ENCODE measurements around the gene STPG3. TPM values are rescaled to one million over a fixed set of nuclear protein-coding genes. Genes with fewer than 3 reads are reported as not detected.

Gene STPG3
- total and polyA plus RNA-seq, 9 of the 15 experiments (the other 6 are each of a cell fraction or from before 2014, with no cell fraction given), result not detected

DNA sequence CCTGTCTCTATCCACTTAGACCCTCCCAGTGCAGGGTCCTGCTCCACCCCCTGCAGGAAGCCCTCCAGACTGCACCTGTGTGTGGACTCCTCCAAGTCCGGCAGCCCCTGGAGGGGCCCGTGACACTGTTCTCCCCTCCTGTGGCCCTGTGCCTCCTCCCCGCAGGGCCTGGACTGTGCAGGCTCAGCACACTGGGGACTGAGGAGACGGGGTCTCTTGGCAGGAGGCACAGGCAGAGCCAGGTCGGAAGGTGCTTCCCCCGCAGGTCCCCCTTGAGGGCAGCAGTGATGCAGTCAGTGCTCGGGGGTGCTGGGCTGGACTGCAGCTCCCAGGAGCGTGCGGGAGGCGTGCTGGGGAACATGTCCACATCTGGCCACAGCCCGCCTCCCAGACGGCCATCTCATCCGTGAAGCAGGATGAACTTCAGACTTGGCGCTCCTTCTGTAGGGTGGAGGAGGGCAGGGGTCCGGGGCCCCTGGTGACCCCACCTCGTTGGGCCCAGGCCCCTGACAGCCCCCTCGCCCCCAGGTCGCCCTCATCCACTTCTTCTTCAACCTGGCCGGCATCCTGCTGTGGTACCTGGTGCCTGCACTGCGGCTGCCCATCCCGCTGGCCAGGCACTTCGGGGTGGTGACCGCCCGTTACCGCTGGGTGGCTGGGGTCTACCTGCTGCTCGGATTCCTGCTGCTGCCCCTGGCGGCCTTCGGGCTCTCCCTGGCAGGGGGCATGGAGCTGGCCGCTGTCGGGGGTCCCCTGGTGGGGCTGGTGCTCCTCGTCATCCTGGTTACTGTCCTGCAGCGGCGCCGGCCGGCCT is 15.5 kb upstream of the STPG3 start (continued):
- no peak for TF ChIP-seq CBX5 (IDR thresholded peaks at IDR 0.05; ENCODE audit: borderline replicate concordance, low read depth)
- no peak for TF ChIP-seq ARID1B (IDR thresholded peaks at IDR 0.05)
- TF ChIP-seq SRSF9 (IDR thresholded peaks at IDR 0.05; ENCODE audit: borderline replicate concordance, low read depth, low read length), result no peak
- no peak for TF ChIP-seq NFXL1 (CRISPR knock-in tag; IDR thresholded peaks at IDR 0.05)

DNA sequence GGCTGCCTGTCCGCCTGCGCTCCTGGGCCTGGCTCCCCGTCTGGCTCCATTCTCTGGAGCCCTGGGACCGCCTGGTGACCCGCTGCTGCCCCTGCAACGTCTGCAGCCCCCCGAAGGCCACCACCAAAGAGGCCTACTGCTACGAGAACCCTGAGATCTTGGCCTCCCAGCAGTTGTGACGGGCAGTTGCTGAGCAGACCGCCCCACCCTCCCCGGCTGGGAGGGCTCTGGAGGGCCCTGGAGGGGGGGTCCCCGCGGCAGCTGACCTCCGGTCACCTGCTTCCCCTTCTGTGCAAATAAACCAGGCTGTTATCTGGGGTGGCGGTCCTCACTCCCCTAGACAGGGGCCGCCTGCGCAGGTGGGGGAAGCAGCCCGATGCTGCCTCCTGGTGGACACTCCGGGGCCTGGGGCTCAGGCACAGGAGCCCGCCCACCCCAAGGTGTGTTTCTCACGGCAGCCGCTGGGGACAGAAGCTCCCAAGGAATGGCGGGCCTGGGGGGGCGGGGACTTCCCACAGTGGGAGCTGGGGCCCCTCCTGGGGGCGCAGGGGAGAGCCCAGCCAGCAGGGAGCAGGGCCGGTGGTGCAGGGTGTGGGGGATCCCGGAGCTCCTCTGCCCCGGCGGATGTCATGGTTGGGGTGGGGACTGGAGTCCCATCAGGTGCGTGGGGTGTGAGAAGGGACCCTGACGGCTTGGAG is 14.7 kb upstream of the STPG3 start:
- POLR2A ChIA-PET, result interaction anchor here (0.6 to 1.3 kb wide), 5 partner anchors 41 to 233 kb away, joined by 3 to 5 read pairs (median 4); partner anchors contain the start of gene TOR4A
- H3K27ac ChIP-seq (ENCODE audit: extremely low read depth, low read depth, low read length), result peak overlapping the region; percentile 42
- H3K4me1 ChIP-seq (replicated peaks in 1 of 2; ENCODE audit: control insufficient read depth in 2 of 2, insufficient read depth in 2 of 2, low read length in 2 of 2), result peaks cover 16 to 92% of the 10 kb centered on the region in 2 experiments
- in situ Hi-C loops (cut with MboI), result loop anchor here (25.0 kb wide), 1 partner anchor 449 kb away; the partner anchor contains the start of genes CCDC183 and TMEM141
- FAIRE-seq, result peak; percentile 95
- peak; percentile 91 to 97 (median 94) for DNase-seq (ENCODE audit: extremely low read depth in 1 of 4, low spot score in 3 of 4)
- H3K9ac ChIP-seq (ENCODE audit: insufficient read depth in 1 of 2, low read depth in 2 of 2, low read length in 2 of 2), result peak overlapping the region; percentile 9 to 88; a peak in 2 of 4 replicates
- peaks cover 4% of the 10 kb centered on the region for H3K9me1 ChIP-seq (ENCODE audit: control insufficient read depth, insufficient read depth, low read length)
- peak overlapping the region; percentile 40 for H3K4me2 ChIP-seq (ENCODE audit: insufficient read depth, low read length)
- H2AFZ ChIP-seq (ENCODE audit: low read depth, low read length), result no peak overlapping the region
- BruUV-seq (replicated peaks), result no TSS peak
- H3K4me3 ChIP-seq, result no peak overlapping the region
- no peaks in the 10 kb centered on the region for H3K27me3 ChIP-seq (ENCODE audit: control insufficient read depth in 2 of 2, insufficient read depth in 2 of 2, low read length in 2 of 2)
- ATAC-seq, result peak; percentile 73
- intact Hi-C loops (cut with micrococcal nuclease), result no loop called here
- CTCF ChIA-PET (ENCODE audit: low intra/inter-chr PET ratio), result interaction anchor here (0.6 to 1.6 kb wide), 7 partner anchors 19 to 207 kb away, joined by 3 to 11 read pairs (median 4); partner anchors contain the start of genes ANAPC2, NELFB, NPDC1 and SSNA1
- H4K20me1 ChIP-seq (replicated peaks; ENCODE audit: control insufficient read depth, insufficient read depth, low read length), result no peaks in the 10 kb centered on the region
- H3K79me2 ChIP-seq (ENCODE audit: control insufficient read depth, insufficient read depth, low read length), result peaks cover 30% of the 10 kb centered on the region
- H3K36me3 ChIP-seq (ENCODE audit: control insufficient read depth, insufficient read depth, low read length), result peaks cover 4% of the 10 kb centered on the region; the same call in 1 of the 3 replicates
- WGBS (ENCODE audit: insufficient coverage, low coverage, missing lambda C conversion rate), result 7% methylated on average over 14 of the region's 31 CpGs
- H3K9me3 ChIP-seq (replicated peaks; ENCODE audit: control insufficient read depth, insufficient read depth, low read depth, low read length), result no peaks in the 10 kb centered on the region
- TF ChIP-seq CC2D1A (IDR thresholded peaks at IDR 0.05) (peak; percentile 72; the same call in 1 of the 2 replicates), HMGN3 (IDR thresholded peaks at IDR 0.05; ENCODE audit: borderline replicate concordance, extremely low read depth, insufficient read length, low read depth, low read length) (peak; percentile 88), EP300 (IDR thresholded peaks at IDR 0.05; ENCODE audit: low read length) (peak; percentile 64), FOXJ3 (CRISPR knock-in tag; IDR thresholded peaks at IDR 0.05) (no peak), RBBP5 (IDR thresholded peaks at IDR 0.05; ENCODE audit: borderline replicate concordance, insufficient read depth, low read length, poor library complexity, severe bottlenecking) (no peak), TCF3 (CRISPR knock-in tag; IDR thresholded peaks at IDR 0.05) (peak; percentile 91), CBFB (CRISPR knock-in tag; IDR thresholded peaks at IDR 0.05) (no peak), L3MBTL2 (IDR thresholded peaks at IDR 0.05) (peak; percentile 71)
- TF ChIP-seq, protein P1, sequence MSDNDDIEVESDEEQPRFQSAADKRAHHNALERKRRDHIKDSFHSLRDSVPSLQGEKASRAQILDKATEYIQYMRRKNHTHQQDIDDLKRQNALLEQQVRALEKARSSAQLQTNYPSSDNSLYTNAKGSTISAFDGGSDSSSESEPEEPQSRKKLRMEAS (CRISPR knock-in tag; IDR thresholded peaks at IDR 0.05), result peak; percentile 75
- TF ChIP-seq, protein P2, sequence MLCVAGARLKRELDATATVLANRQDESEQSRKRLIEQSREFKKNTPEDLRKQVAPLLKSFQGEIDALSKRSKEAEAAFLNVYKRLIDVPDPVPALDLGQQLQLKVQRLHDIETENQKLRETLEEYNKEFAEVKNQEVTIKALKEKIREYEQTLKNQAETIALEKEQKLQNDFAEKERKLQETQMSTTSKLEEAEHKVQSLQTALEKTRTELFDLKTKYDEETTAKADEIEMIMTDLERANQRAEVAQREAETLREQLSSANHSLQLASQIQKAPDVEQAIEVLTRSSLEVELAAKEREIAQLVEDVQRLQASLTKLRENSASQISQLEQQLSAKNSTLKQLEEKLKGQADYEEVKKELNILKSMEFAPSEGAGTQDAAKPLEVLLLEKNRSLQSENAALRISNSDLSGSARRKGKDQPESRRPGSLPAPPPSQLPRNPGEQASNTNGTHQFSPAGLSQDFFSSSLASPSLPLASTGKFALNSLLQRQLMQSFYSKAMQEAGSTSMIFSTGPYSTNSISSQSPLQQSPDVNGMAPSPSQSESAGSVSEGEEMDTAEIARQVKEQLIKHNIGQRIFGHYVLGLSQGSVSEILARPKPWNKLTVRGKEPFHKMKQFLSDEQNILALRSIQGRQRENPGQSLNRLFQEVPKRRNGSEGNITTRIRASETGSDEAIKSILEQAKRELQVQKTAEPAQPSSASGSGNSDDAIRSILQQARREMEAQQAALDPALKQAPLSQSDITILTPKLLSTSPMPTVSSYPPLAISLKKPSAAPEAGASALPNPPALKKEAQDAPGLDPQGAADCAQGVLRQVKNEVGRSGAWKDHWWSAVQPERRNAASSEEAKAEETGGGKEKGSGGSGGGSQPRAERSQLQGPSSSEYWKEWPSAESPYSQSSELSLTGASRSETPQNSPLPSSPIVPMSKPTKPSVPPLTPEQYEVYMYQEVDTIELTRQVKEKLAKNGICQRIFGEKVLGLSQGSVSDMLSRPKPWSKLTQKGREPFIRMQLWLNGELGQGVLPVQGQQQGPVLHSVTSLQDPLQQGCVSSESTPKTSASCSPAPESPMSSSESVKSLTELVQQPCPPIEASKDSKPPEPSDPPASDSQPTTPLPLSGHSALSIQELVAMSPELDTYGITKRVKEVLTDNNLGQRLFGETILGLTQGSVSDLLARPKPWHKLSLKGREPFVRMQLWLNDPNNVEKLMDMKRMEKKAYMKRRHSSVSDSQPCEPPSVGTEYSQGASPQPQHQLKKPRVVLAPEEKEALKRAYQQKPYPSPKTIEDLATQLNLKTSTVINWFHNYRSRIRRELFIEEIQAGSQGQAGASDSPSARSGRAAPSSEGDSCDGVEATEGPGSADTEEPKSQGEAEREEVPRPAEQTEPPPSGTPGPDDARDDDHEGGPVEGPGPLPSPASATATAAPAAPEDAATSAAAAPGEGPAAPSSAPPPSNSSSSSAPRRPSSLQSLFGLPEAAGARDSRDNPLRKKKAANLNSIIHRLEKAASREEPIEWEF (CRISPR knock-in tag; IDR thresholded peaks at IDR 0.05), result no peak
